ENCODE measurements around the gene RNF168.
"Not testable (repeated sequence)": the region's sequence is repeated elsewhere in the genome, so short reads cannot be mapped to it uniquely, and the experiment has no call there.

The RNF168 gene, protein sequence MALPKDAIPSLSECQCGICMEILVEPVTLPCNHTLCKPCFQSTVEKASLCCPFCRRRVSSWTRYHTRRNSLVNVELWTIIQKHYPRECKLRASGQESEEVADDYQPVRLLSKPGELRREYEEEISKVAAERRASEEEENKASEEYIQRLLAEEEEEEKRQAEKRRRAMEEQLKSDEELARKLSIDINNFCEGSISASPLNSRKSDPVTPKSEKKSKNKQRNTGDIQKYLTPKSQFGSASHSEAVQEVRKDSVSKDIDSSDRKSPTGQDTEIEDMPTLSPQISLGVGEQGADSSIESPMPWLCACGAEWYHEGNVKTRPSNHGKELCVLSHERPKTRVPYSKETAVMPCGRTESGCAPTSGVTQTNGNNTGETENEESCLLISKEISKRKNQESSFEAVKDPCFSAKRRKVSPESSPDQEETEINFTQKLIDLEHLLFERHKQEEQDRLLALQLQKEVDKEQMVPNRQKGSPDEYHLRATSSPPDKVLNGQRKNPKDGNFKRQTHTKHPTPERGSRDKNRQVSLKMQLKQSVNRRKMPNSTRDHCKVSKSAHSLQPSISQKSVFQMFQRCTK

DNA sequence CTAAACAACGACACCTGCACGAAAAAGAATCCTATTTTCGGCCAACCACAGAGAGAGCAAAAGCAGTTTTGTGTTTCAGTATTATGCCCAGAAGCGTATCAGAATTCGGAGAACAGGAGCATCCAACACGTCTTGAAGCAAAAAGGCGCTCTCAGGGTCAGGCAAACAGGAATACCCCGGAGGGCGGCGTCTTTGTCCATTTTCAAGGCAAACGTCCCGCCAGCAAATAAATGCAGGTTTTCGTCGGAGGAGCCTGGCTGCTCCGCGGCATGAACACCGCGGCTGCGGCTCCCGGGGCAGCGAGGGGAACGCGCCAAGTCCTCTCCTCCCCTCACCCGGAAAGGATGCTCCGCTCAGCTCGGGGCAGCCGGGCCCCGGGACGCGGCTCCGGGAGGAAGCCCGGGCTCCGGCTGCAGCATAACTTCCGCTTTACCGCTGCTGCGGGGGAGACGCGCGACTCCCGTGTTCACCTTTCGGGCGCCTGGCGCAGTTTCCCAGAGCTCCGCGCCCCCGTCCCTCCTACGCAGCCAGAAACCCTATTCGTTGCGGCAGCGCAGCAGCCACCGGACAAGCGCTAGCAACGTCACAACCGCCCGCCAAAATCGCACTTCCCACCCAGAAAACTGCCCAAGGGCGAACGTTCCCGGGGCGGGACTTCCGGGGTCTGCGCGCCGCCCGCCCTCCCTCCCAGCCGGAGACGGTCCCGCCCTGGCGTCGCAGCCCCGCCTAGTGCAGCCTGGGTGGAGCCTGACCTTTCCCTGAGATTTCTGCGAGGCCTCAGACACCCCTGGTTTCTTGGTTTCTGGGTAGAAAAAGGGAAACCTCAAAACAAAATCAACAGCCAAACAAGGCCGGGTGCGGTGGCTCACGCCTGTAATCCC is at the start of gene RNF168:
TSS of gene RNF168 (minus strand) at position 573 of the 881 bp plus-strand sequence. CDS start 595 bp downstream, outside the sequence.
- Mint-ChIP-seq H3K27me3 (no peaks in the 10 kb centered on the region), H3K27ac (peak within 1 kb of the TSS; percentile 98 to 99), H3K9me3 (peaks cover 14 to 17% of the 10 kb centered on the region in 2 donors), H3K4me3 (peak within 1 kb of the TSS; percentile 83 to 90), H3K4me1 (peaks cover 31% of the 10 kb centered on the region)
- ATAC-seq (peak; percentile 87), DNase-seq (peak; percentile 93 to 96)

- DNase-seq (no peak), ATAC-seq (no peak)
- Mint-ChIP-seq H3K4me3 (no peak overlapping the region), H3K27me3 (no peaks in the 10 kb centered on the region), H3K4me1 (peaks cover 6% of the 10 kb centered on the region), H3K9me3 (peaks cover 22 to 26% of the 10 kb centered on the region in 2 donors), H3K27ac (no peak overlapping the region)
These were observed 48.7 kb upstream of the RNF168 start for GRCh38 chr3:196552253-196552652.

DNA sequence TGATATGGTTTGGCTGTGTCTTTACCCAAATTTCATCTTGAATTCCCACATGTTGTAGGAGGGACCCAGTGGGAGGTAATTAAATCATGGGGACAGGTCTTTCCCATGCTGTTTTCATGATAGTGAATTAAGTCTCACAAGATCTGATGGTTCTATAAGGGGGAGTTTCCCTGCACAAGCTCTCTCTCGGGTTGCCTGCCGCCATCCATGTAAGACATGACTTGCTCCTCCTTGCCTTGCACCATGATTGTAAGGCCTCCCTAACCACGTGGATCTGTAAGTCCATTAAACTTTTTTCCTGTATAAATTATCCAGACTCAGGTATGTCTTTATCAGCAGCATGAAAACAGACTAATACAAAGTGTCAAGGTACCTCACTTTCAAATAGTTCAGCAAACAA is 46.6 kb upstream of the RNF168 start:
- H3K4me3 Mint-ChIP-seq, ATAC-seq, DNase-seq, H3K27me3 Mint-ChIP-seq, H3K27ac Mint-ChIP-seq, H3K4me1 Mint-ChIP-seq: not testable (repeated sequence)
- H3K9me3 Mint-ChIP-seq, result peaks cover 22 to 26% of the 10 kb centered on the region in 2 donors

- peaks cover 22 to 26% of the 10 kb centered on the region in 2 donors for H3K9me3 Mint-ChIP-seq
- ATAC-seq, H3K27ac Mint-ChIP-seq, H3K4me3 Mint-ChIP-seq, H3K27me3 Mint-ChIP-seq, DNase-seq, H3K4me1 Mint-ChIP-seq: not testable (repeated sequence)
These were observed 45.7 kb upstream of the RNF168 start for GRCh38 chr3:196549312-196549711.

DNA sequence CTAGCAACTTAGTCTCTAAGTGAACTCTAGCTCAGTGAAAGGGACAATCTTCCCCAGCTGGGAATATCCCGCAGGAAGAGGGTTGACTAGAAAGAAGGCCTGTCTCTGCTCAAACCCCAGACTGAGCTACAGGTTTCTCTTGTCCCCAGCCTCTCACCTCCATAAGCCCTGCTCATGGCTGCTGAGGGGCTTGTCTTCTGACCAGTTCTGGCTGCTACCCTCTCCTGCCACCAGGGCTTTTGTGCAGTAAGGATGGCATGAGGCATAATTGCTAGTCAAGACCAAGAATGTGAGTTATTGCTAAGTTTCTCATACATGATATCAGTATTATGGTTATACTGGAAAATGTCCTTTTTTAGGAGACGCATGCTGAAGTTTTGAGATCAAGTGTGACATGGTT is 43.5 kb upstream of the RNF168 start:
- H3K27me3 Mint-ChIP-seq, result no peaks in the 10 kb centered on the region
- no peak overlapping the region for H3K27ac Mint-ChIP-seq
- peaks cover 22 to 26% of the 10 kb centered on the region in 2 donors for H3K9me3 Mint-ChIP-seq
- DNase-seq (no peak), ATAC-seq (no peak)
- H3K4me1 Mint-ChIP-seq, result no peaks in the 10 kb centered on the region
- H3K4me3 Mint-ChIP-seq, result no peak overlapping the region

- Mint-ChIP-seq H3K27me3 (no peaks in the 10 kb centered on the region), H3K4me1 (no peaks in the 10 kb centered on the region), H3K4me3 (no peak overlapping the region), H3K27ac (no peak overlapping the region), H3K9me3 (peaks cover 22 to 26% of the 10 kb centered on the region in 2 donors)
- DNase-seq (no peak), ATAC-seq (no peak)
These were observed 43.0 kb upstream of the RNF168 start for GRCh38 chr3:196546537-196546936.

GRCh38 chr3:196544491-196544992 is 41.0 kb upstream of the RNF168 start:
- H3K27ac Mint-ChIP-seq, result no peak overlapping the region
- no peak for DNase-seq
- no peak overlapping the region for H3K4me3 Mint-ChIP-seq
- no peaks in the 10 kb centered on the region for H3K27me3 Mint-ChIP-seq
- no peak for ATAC-seq
- no peaks in the 10 kb centered on the region for H3K4me1 Mint-ChIP-seq
- peaks cover 11 to 15% of the 10 kb centered on the region in 2 donors for H3K9me3 Mint-ChIP-seq

DNA sequence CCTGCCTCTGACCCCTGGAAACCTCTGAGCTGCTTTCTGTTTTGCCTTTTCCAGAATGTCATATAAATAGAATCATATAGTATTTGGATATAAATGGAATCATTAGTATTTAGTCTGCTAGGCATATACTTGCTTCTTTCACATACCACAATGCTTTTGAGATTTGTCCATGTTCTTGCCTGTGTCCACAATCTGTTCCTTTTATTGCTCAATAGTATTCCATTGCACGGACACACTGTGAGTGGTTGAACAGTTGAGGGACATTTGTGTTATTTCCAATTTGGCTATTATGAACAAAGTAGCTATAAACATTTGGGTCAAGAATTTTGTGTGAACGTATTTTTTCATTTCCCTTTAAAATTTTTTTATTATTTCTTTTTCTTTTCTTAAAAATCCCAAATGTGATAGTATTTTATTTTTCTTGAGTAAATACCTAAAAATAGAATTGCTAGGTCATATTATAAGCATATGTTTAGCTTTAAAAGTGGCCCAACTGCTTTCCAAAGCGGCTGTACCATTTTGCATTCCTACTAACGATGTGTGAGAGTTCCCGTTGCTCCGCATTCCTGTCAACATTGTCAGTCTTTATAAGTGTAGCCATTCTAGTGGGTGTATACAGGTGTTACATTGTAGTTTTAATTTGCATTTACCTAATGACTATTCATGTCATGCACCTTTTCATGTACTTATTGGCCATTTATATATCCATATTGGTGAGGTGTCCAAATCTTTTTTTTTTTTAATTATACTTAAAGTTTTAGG is 38.3 kb upstream of the RNF168 start:
- Mint-ChIP-seq H3K27me3 (no peaks in the 10 kb centered on the region), H3K9me3 (no peaks in the 10 kb centered on the region), H3K27ac (no peak overlapping the region), H3K4me1 (peaks cover 6% of the 10 kb centered on the region), H3K4me3 (no peak overlapping the region)
- ATAC-seq (no peak), DNase-seq (no peak)

DNA sequence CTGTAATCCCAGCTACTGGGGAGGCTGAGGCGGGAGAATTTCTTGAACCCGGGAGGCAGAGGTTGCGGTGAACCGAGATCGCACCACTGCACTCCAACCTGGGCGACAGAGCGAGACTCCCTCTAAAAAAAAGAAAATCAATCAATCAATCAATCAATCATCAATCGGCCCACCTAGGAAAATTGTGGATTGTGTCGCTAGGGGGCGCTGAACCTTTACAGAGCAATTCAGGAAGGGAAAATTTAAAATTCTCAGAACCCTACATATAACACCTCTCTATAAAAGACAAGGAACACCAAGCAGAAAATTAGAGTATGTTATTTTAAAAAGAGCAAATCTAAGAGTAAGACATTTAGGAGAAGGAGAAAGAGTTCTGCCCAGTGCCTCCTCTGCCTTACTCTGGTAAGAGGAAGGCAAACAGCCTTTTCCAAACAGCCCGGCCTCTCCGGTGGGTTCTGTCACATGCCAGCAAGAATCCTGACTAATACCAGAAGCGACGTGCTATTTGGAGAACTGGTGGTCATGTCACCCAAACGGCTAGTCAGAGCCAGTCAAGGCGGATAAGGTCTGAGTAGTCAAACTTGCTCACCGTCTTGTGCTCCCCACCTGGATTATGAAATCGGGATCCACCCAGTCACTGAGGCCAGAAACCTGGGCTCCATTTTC is 33.9 kb upstream of the RNF168 start:
- H3K4me1 Mint-ChIP-seq, result peaks cover 6% of the 10 kb centered on the region
- DNase-seq (peak; percentile 49 to 55), ATAC-seq (no peak)
- H3K4me3 Mint-ChIP-seq, result no peak overlapping the region
- H3K27me3 Mint-ChIP-seq, result no peaks in the 10 kb centered on the region
- no peaks in the 10 kb centered on the region for H3K9me3 Mint-ChIP-seq
- H3K27ac Mint-ChIP-seq, result peak overlapping the region in 1 of 2 donors; percentile 69

DNA sequence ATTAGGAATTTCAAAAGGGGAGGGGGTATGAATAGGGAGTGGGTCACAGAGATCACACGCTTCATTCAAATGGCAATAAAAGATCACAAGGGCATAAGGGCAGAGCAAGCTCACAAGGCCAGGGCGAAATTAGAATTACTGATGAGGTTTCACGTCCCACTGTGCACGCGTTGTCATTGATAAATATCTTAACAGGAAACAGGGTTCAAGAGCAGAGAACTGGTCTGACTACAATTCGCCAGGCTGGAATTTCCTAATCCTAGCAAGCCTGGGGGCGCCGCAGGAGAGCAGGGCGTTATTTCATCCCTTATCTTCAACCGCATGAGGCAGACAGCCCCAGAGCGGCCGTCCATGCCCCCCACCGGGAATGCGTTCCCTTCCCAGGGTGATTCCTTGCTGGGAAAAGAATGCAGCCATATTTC is 29.7 kb upstream of the RNF168 start:
- ATAC-seq, result no peak
- H3K27ac Mint-ChIP-seq, result no peak overlapping the region
- H3K27me3 Mint-ChIP-seq, result no peaks in the 10 kb centered on the region
- no peak for DNase-seq
- no peak overlapping the region for H3K4me3 Mint-ChIP-seq
- H3K9me3 Mint-ChIP-seq, result no peaks in the 10 kb centered on the region
- peaks cover 6% of the 10 kb centered on the region for H3K4me1 Mint-ChIP-seq

- Mint-ChIP-seq H3K27me3 (no peaks in the 10 kb centered on the region), H3K27ac (no peak overlapping the region), H3K4me3 (no peak overlapping the region), H3K9me3 (no peaks in the 10 kb centered on the region), H3K4me1 (peaks cover 10% of the 10 kb centered on the region)
- no peak for DNase-seq
- ATAC-seq, result no peak
These were observed 27.9 kb upstream of the RNF168 start for GRCh38 chr3:196531418-196531817.

GRCh38 chr3:196528639-196529233 is 25.2 kb upstream of the RNF168 start:
- peaks cover 10% of the 10 kb centered on the region for H3K4me1 Mint-ChIP-seq
- peak overlapping the region; percentile 61 to 89 for H3K27ac Mint-ChIP-seq
- ATAC-seq, result peak; percentile 98

GRCh38 chr3:196525141-196525540 is 21.6 kb upstream of the RNF168 start:
- no peaks in the 10 kb centered on the region for H3K27me3 Mint-ChIP-seq
- no peak overlapping the region for H3K27ac Mint-ChIP-seq
- peaks cover 18 to 21% of the 10 kb centered on the region in 2 donors for H3K9me3 Mint-ChIP-seq
- DNase-seq (no peak), ATAC-seq (no peak)
- H3K4me3 Mint-ChIP-seq, result no peak overlapping the region
- H3K4me1 Mint-ChIP-seq, result peaks cover 10% of the 10 kb centered on the region

More at GRCh38 chr3:196528639-196529233, 25.2 kb upstream of the RNF168 start:
- peak; percentile 89 to 96 for DNase-seq
- Mint-ChIP-seq H3K27me3 (no peaks in the 10 kb centered on the region), H3K4me3 (peak overlapping the region; percentile 77 to 83), H3K9me3 (no peaks in the 10 kb centered on the region)

DNA sequence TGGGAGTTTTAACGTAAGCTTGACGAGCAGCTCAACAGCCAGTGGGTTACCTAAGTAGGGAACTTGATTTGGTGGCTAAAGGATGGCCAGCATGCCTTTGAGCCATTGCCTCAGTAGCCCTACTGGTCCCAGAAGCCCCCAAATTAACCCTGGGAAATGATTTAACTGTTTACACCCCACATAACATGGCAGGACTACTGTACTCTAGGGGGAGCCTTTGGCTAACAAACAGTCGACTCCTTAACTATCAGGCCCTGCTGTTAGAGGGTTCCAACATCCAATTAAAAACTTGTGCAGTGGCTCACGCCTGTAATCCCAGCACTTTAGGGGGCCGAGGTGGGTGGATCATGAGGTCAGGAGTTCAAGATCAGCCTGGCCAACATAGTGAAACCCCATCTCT is 21.0 kb upstream of the RNF168 start:
- H3K9me3 Mint-ChIP-seq, result peaks cover 24 to 28% of the 10 kb centered on the region in 2 donors
- H3K27me3 Mint-ChIP-seq, result no peaks in the 10 kb centered on the region
- ATAC-seq (no peak), DNase-seq (no peak)
- H3K27ac Mint-ChIP-seq, result no peak overlapping the region
- H3K4me1 Mint-ChIP-seq, result peaks cover 10% of the 10 kb centered on the region
- no peak overlapping the region for H3K4me3 Mint-ChIP-seq

Data from stimulated activated naive CD8-positive, alpha-beta T cell treated with anti-CD3 and anti-CD28 coated beads, Interleukin-15, amount 100 ng/mL, for 72 hours (primary cell).